HepG2 (cell line): ENCODE data around the gene HTRA3. TPM values are rescaled to one million over a fixed set of nuclear protein-coding genes. Genes with fewer than 3 reads are reported as not detected.

Source experiments
- ATAC-seq: fragments of 200-7000 bp; cut with Tn5 transposase; 3 replicates; pipeline ENCODE4 v1.9.1; 2020; ENCODE audit warnings: mild to moderate bottlenecking, moderate library complexity
- BruUV-seq: library from RNA; stranded (reverse); fragments of 400-500 nt; replicated peaks from 2 replicates; lab custom pipeline; 2021; lab: Mats Ljungman, UMichigan
- CTCF ChIA-PET: fragments of 300-600 bp; formaldehyde crosslinking; extraction: SDS; loops from one replicate; lab custom pipeline; 2021; ENCODE audit warnings: low total read pairs, inconsistent platforms, low intra/inter-chr PET ratio; lab: Yijun Ruan, JAX
- POLR2A ChIA-PET: fragments of 350-600 bp; sonication (Branson Sonifier 250); formaldehyde crosslinking; loops from one replicate; lab custom pipeline; 2020; ENCODE audit warnings: antibody characterized with exemption, inconsistent platforms; lab: Yijun Ruan, JAX
- DNase-seq: peaks from one replicate; pipeline ENCODE4 v3.0.0-alpha.2; 2015; ENCODE audit warnings: low spot score
- FAIRE-seq: peaks from 3 replicates; lab custom pipeline; 2011; peaks lifted over from hg19 to GRCh38; lab: Jason Lieb, UNC
- H2AFZ ChIP-seq: one replicate; pipeline ENCODE4 v1.6.1; 2011; ENCODE audit warnings: low read length, inconsistent platforms
- H3K27ac ChIP-seq: fragments of 300-600 bp; 3 replicates; pipeline ENCODE4 v1.8.0; 2011; ENCODE audit warnings: mixed run types, mild to moderate bottlenecking, mixed read lengths, low read length, inconsistent platforms; ENCODE audit not compliant: insufficient read depth; ENCODE audit errors: extremely low read length
- H3K27me3 ChIP-seq, 2 experiments: fragments of 200-600 bp in 1 of 2; 2 replicates in 1 of 2; 3 replicates in 1 of 2; pipeline versions ENCODE4 v1.6.0 to v1.8.0; 2011; ENCODE audit warnings: low read length in 2 of 2, mild to moderate bottlenecking in 2 of 2, moderate library complexity in 2 of 2, inconsistent platforms in 1 of 2; ENCODE audit not compliant: insufficient read depth in 2 of 2, control insufficient read depth in 1 of 2
- H3K36me3 ChIP-seq, 2 experiments: fragments of 200-600 bp in 1 of 2; replicated peaks in 1 of 2; 2 replicates in 1 of 2; 3 replicates in 1 of 2; pipeline versions ENCODE4 v1.5.1 to v1.8.0; 2011; ENCODE audit warnings: low read length in 2 of 2, inconsistent platforms in 1 of 2; ENCODE audit not compliant: insufficient read depth in 2 of 2, control insufficient read depth in 1 of 2
- H3K4me1 ChIP-seq: 2 replicates; pipeline ENCODE4 v1.5.1; 2012; ENCODE audit warnings: low read length, inconsistent platforms; ENCODE audit not compliant: insufficient read depth
- H3K4me2 ChIP-seq: 2 replicates; pipeline ENCODE4 v1.6.0; 2011; ENCODE audit warnings: low read depth, low read length, inconsistent platforms
- H3K4me3 ChIP-seq, 3 experiments: fragments of 200-600 bp in 1 of 3; sonication (generic), shearing (Covaris generic) in 1 of 3; replicated peaks in 1 of 3; 2 replicates each; pipeline ENCODE4 v1.5.1; 2011 to 2016; ENCODE audit warnings: low read length in 3 of 3, inconsistent platforms in 2 of 3, low read depth in 2 of 3, mild to moderate bottlenecking in 2 of 3, control low read depth in 1 of 3, mixed read lengths in 1 of 3; ENCODE audit not compliant: insufficient read depth in 1 of 3
- H3K79me2 ChIP-seq: one replicate; pipeline ENCODE4 v1.6.1; 2011; ENCODE audit warnings: low read length, inconsistent platforms; ENCODE audit not compliant: insufficient read depth
- H3K9ac ChIP-seq: 2 replicates; pipeline ENCODE4 v1.6.0; 2011; ENCODE audit warnings: mild to moderate bottlenecking, low read depth, low read length, inconsistent platforms; ENCODE audit not compliant: insufficient read depth
- H3K9me3 ChIP-seq: 2 replicates; pipeline ENCODE4 v1.5.1; 2012; ENCODE audit warnings: mild to moderate bottlenecking, low read length
- H4K20me1 ChIP-seq: 2 replicates; pipeline ENCODE4 v1.6.0; 2011; ENCODE audit warnings: inconsistent platforms, mild to moderate bottlenecking, low read length, moderate library complexity; ENCODE audit not compliant: insufficient read depth
- HMGA1 ChIP-seq: sonication (generic); formaldehyde crosslinking; conservative IDR thresholded peaks from 2 replicates; pipeline ENCODE4 v1.4.0; 2020; ENCODE audit warnings: missing genetic modification reagents
- IKZF5 ChIP-seq: IDR thresholded peaks from 2 replicates; pipeline ENCODE4 v1.6.1; 2018; ENCODE audit warnings: missing genetic modification reagents, mild to moderate bottlenecking, missing compliant biosample characterization
- PAXIP1 ChIP-seq: sonication (generic); formaldehyde crosslinking; conservative IDR thresholded peaks from 2 replicates; pipeline ENCODE4 v1.4.0; 2020; ENCODE audit warnings: mild to moderate bottlenecking, missing genetic modification reagents, moderate library complexity
- THAP11 ChIP-seq: IDR thresholded peaks from 2 replicates; pipeline ENCODE4 v1.6.1; 2016; ENCODE audit warnings: missing biosample characterization, missing genetic modification reagents
- ZNF337 ChIP-seq: sonication (generic); formaldehyde crosslinking; IDR thresholded peaks from 2 replicates; pipeline ENCODE4 v1.5.1; 2020; ENCODE audit warnings: missing genetic modification reagents, low read depth, mild to moderate bottlenecking, borderline replicate concordance
- WGBS: methylation state at CpG from one replicate; pipeline ENCODE4 v1.1.6; 2017; ENCODE audit warnings: low lambda C conversion rate; 5-methylcytosine and 5-hydroxymethylcytosine counted together
- in situ Hi-C: cut with HindIII; loops from 2 replicates; pipeline ENCODE4 v1.10.0; 2017; ENCODE audit warnings: low pct_unique_long_range_greater_than_20kb; ENCODE audit not compliant: extremely low pct_ligation_motif_present
- intact Hi-C: fragments of 100-400 bp; cut with micrococcal nuclease; formaldehyde crosslinking; loops from one replicate; pipeline ENCODE4 v1.10.0; 2022; ENCODE audit not compliant: unreplicated experiment
- polyA plus RNA-seq, 8 experiments: library from polyadenylated mRNA; depleted of rRNA in 3 of 8; stranded (reverse) in 7 of 8; unstranded in 1 of 8; fragments of >200 nt; fragmentation: Illumina TruSeq in 4 of 8; extraction: Trizol in 4 of 8; gene quantifications; 2 replicates each; pipeline versions ENCODE4 v1.2.1 to v1.2.3, GENCODE V29; 2011 to 2016; ENCODE audit warnings: low read depth in 4 of 8, missing spikeins in 1 of 8, mixed read lengths in 1 of 8; ENCODE audit not compliant: insufficient read depth in 1 of 8
- total RNA-seq, 5 experiments: library from RNA; depleted of rRNA; stranded (reverse); fragments of >200 nt; fragmentation: Illumina TruSeq; extraction: Trizol; gene quantifications; 2 replicates each; pipeline ENCODE4 v1.2.3, GENCODE V29; 2016; ENCODE audit warnings: low read depth in 1 of 5
- TF ChIP-seq, protein P1 (sequence below): sonication (generic); formaldehyde crosslinking; IDR thresholded peaks from 2 replicates; pipeline ENCODE4 v1.4.0; 2020; ENCODE audit warnings: missing genetic modification reagents

The HTRA3 gene
- total and polyA plus RNA-seq, 2 of the 13 experiments (the other 11 are each of a cell fraction or from before 2014, with no cell fraction given): 0.17 TPM; not detected in 1

DNA sequence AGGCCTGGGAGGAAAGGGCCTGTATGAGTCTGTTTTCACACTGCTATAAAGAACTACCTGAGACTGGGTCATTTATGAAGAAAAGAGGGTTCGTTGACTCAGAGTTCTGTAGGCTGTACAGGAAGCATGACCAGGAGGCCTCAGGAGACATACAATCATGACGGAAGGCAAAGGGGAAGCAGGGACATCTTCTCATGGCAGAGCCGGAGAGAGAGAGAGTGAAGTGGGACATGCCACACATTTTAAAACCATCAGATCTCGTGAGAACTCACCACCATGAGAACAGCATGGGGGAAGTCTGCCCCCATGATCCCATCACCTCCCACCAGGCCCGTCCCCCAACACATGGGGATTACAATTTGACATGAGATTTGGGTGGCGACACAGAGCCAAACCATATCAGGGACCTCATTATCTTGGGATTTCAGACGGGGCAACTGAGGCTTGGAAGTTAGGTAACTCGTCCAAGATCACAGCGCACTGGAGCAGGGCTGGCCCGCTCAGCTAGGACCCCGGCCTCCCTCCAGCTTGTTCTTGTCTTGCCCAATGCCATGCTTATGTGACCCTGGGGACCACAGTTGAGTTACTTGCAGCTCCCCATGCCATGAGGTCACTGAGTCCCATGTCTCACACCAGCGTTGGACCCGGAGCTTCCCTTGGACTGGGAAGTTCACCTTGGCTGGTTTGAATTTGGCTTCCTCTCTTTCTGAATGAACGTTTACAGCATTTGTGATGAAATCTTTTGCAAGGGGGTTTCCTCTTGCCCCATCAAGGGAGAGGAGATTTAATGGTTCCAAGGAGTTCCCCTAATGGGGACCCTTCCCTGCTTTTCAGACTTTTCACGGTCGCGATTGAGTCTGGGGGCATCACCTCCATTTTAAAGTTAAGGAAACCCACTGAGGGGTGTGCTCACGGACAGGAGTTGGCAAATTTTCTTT is 18.1 kb downstream of the HTRA3 start:
- in situ Hi-C loops: no loop called here
- no peak for TF ChIP-seq HMGA1 (CRISPR knock-in tag)
- no peak for FAIRE-seq

GRCh38 chr4:8289151-8289750 is 19.7 kb downstream of the HTRA3 start:
- no peak overlapping the region for H3K27ac ChIP-seq
- ChIA-PET CTCF (no interaction called here), POLR2A (no interaction called here)
- no peak for ATAC-seq
- intact Hi-C loops: no loop called here
- H3K27me3 ChIP-seq: peaks cover 6 to 27% of the 10 kb centered on the region in 2 experiments; a peak in 3 of 5 replicates
- H4K20me1 ChIP-seq: no peaks in the 10 kb centered on the region; the same call in 1 of the 2 replicates
- no TSS peak for BruUV-seq
- no peaks in the 10 kb centered on the region for H3K36me3 ChIP-seq
- WGBS: 13% methylated on average over 3 of the region's 13 CpGs
- no peaks in the 10 kb centered on the region for H3K79me2 ChIP-seq
- no peak overlapping the region for H2AFZ ChIP-seq
- in situ Hi-C loops: no loop called here
- no peak for DNase-seq
- no peak overlapping the region for H3K9ac ChIP-seq
- H3K4me1 ChIP-seq: no peaks in the 10 kb centered on the region
- no peak for FAIRE-seq
- H3K9me3 ChIP-seq: no peaks in the 10 kb centered on the region
- H3K4me2 ChIP-seq: no peak overlapping the region
- no peak overlapping the region for H3K4me3 ChIP-seq
- no peak for TF ChIP-seq THAP11 (CRISPR knock-in tag)
- no peak for TF ChIP-seq IKZF5 (CRISPR knock-in tag)
- TF ChIP-seq ZNF337 (CRISPR knock-in tag): no peak
- TF ChIP-seq, protein P1, sequence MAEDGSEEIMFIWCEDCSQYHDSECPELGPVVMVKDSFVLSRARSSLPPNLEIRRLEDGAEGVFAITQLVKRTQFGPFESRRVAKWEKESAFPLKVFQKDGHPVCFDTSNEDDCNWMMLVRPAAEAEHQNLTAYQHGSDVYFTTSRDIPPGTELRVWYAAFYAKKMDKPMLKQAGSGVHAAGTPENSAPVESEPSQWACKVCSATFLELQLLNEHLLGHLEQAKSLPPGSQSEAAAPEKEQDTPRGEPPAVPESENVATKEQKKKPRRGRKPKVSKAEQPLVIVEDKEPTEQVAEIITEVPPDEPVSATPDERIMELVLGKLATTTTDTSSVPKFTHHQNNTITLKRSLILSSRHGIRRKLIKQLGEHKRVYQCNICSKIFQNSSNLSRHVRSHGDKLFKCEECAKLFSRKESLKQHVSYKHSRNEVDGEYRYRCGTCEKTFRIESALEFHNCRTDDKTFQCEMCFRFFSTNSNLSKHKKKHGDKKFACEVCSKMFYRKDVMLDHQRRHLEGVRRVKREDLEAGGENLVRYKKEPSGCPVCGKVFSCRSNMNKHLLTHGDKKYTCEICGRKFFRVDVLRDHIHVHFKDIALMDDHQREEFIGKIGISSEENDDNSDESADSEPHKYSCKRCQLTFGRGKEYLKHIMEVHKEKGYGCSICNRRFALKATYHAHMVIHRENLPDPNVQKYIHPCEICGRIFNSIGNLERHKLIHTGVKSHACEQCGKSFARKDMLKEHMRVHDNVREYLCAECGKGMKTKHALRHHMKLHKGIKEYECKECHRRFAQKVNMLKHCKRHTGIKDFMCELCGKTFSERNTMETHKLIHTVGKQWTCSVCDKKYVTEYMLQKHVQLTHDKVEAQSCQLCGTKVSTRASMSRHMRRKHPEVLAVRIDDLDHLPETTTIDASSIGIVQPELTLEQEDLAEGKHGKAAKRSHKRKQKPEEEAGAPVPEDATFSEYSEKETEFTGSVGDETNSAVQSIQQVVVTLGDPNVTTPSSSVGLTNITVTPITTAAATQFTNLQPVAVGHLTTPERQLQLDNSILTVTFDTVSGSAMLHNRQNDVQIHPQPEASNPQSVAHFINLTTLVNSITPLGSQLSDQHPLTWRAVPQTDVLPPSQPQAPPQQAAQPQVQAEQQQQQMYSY (CRISPR knock-in tag): no peak
- TF ChIP-seq PAXIP1 (CRISPR knock-in tag): no peak

More for the DNA sequence above, 18.1 kb downstream of the HTRA3 start:
- no peak overlapping the region for H3K9ac ChIP-seq
- no peaks in the 10 kb centered on the region for H3K36me3 ChIP-seq
- WGBS: 57% methylated on average over 16 of the region's 18 CpGs
- H4K20me1 ChIP-seq: no peaks in the 10 kb centered on the region; the same call in 1 of the 2 replicates
- H3K27ac ChIP-seq: no peak overlapping the region
- no peak overlapping the region for H2AFZ ChIP-seq
- no peaks in the 10 kb centered on the region for H3K9me3 ChIP-seq
- POLR2A ChIA-PET: no interaction called here
- H3K27me3 ChIP-seq: peaks cover 6 to 42% of the 10 kb centered on the region in 2 experiments; a peak in 4 of 5 replicates
- H3K4me1 ChIP-seq: no peaks in the 10 kb centered on the region
- ATAC-seq: no peak
- no peaks in the 10 kb centered on the region for H3K79me2 ChIP-seq
- H3K4me3 ChIP-seq: no peak overlapping the region
- H3K4me2 ChIP-seq: no peak overlapping the region
- DNase-seq: no peak
- no TSS peak for BruUV-seq
- CTCF ChIA-PET: no interaction called here
- intact Hi-C loops: no loop called here
